Inferior parietal cortex (tissue), 1 donor: ENCODE data around the gene RNF180.
"Not testable (repeated sequence)": the region's sequence is repeated elsewhere in the genome, so short reads cannot be mapped to it uniquely, and the experiment has no call there.

Experiments used
- DNase-seq: peaks from one replicate; pipeline ENCODE4 v3.0.0-alpha.2; 2016; ENCODE audit errors: extremely low spot score

Gene RNF180

DNA sequence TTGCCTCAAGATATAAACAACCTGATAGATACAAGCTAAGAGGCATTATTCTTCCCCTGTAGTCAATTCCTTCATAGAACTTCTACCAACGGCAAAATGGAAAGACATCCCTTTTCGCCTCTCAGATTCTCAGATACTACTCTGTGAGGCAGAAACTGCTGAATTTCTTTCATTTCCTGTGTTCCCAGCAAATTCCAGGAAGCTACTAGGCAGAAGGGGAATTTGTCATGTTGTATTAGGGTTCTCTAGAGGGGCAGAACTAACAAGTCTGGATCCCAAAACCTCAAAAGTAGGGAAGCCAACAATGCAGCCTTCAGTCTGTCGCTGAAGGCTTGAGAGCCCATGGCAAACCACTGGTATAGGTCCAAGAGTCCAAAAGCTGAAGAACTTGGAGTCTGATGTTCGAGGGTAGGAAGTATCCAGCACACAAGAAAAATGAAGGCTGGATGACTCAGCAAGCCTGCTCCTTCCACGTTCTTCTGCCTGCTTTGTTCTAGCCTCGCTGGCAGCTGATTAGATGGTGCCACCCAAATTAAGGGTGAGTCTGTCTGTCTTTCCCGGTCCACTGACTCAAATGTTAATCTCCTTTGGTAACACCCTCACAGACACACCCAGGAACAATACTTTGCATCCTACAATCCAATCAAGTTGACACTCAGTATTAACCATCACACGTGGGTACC lies 15.2 kb downstream of the RNF180 start:
- no peak for DNase-seq

DNA sequence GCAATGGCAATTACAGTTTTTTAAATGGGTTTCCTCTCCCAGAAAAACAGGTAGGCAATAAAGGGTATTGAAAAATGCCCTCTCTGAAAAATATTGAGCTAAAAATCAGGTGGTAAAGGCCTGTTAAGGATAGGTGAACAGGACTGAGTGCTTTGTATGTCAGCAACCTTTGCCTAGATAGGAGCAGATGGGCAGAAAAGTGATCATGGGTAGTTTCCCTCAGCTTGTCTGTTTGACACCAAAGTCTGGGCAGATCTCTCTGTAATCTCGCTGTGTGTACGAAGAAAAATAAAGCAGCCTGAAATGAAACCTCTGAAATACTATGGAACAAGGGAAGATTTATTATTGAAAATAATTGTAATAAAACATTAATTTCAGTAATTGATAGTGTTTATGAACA lies 15.8 kb downstream of the RNF180 start:
- no peak for DNase-seq

GRCh38 chr5:64183956-64184355 lies 18.3 kb downstream of the RNF180 start:
- no peak for DNase-seq

- DNase-seq: no peak
These were observed 19.2 kb downstream of the RNF180 start for GRCh38 chr5:64184832-64185231.

GRCh38 chr5:64188776-64189175 lies 23.1 kb downstream of the RNF180 start:
- no peak for DNase-seq

- no peak for DNase-seq
These were observed 25.1 kb downstream of the RNF180 start for GRCh38 chr5:64190562-64191306.

GRCh38 chr5:64195981-64196380 lies 30.3 kb downstream of the RNF180 start:
- DNase-seq: no peak

DNA sequence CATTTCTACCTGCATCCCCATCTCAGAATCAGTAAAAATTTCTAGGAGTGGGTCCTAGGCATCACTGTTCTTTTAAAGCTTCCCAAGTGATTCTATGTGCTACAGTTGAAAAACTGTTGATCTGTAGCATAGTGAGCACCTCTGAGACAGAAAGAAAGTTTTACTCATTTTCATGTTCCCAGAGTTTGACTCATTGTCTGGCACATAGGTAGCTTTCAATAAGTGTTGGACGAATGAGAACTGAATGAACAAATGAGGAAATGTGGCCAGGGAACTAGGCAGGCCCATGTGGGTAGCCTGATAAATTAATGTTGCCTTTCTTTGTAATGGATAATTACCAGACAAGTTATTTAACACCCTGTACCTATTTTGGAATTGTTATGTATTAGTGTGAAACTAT lies 33.8 kb downstream of the RNF180 start:
- no peak for DNase-seq

DNA sequence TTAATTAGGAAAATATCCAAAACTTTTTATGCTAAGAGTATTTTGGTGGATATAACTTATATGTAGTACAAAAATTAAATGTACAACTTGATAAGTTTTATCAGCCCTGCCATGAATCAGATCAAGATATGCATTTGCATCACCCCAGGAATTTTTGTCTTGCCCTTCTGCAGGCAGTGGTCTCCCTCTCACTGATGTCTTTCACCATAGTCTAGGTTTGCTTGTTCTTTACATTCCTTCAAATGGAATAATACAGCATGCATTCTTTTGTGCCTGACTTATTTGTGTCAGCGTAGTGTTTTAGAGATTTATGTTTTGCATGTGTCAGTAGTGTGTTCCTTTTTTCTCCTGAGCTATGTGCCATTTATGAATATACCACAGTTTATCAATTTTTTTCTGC lies 36.4 kb downstream of the RNF180 start:
- DNase-seq: no peak

- DNase-seq: no peak
These were observed 41.0 kb downstream of the RNF180 start for GRCh38 chr5:64206653-64207052.

GRCh38 chr5:64207978-64208377 lies 42.3 kb downstream of the RNF180 start:
- no peak for DNase-seq

DNA sequence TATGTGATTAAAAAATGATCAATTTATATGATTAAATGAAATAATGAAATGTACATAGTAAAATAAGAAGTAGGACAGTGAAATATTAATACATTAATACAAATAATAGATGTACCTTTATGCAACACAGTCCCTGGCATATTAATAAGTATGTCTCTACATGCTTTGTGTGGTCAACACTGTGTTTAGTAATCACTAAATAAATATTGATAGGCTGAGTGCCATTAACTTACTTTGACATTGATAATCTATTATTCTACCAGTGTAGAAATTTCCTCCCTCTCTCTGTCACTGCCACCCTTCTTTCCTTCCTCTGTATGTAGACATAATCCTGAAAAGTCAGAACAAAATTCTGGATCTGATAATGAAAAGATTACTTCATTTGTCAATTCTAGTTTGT lies 43.7 kb downstream of the RNF180 start:
- no peak for DNase-seq

GRCh38 chr5:64210866-64211265 lies 45.2 kb downstream of the RNF180 start:
- DNase-seq: no peak

DNA sequence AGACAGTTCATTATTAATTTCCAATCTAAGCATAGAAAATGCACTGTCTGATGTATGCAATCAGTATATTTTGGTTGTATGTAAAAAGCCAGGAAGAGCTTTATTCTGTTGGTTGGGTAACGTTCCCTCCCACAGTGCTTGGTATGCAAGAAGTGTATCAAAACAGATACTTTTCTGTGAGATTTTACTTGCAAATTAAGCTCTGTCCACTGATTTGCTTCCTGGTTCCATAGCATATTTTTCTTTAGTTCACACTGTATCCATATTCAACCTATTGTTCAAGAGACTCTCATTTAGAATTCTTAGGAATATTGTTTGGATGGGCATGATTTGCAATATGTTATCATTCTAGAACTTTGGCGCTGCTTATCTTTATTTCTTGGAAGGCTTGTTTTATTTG lies 47.4 kb downstream of the RNF180 start:
- DNase-seq: no peak

GRCh38 chr5:64213531-64213930 lies 47.9 kb downstream of the RNF180 start:
- DNase-seq: no peak

DNA sequence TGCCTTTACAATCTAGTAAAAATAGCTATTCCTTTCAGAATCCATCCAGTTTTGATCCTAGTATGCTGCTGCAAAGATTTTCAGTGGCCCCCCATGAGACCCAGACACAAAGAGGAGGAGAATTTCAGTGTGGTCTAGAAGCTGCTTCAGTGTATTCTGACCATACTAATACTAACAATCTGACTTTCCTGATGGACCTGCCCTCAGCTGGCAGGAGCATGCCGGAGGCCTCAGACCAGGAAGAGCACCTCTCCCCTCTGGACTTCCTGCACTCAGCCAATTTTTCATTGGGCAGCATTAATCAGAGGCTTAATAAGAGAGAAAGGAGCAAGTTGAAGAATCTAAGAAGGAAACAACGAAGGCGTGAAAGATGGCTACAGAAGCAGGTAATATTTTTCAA lies 48.5 kb downstream of the RNF180 start:
- DNase-seq: no peak

DNA sequence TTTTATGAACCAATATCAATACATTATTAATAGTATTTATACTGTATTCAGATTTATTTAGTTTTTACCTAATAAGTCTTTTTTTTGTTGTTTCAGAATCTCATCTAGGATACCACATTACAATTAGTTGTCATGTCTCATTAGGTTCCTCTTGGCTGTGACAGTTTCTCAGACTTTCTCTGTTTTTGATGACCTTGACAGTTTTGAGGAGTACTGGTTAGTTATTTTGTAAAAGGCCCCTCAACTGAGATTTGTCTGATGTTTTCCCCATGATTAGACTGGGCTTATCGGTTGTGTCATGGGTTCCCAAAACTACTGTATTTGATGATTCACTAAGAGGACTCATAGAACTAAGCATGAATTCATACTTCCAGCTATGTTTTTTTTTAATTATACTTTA lies 56.3 kb downstream of the RNF180 start:
- no peak for DNase-seq

DNA sequence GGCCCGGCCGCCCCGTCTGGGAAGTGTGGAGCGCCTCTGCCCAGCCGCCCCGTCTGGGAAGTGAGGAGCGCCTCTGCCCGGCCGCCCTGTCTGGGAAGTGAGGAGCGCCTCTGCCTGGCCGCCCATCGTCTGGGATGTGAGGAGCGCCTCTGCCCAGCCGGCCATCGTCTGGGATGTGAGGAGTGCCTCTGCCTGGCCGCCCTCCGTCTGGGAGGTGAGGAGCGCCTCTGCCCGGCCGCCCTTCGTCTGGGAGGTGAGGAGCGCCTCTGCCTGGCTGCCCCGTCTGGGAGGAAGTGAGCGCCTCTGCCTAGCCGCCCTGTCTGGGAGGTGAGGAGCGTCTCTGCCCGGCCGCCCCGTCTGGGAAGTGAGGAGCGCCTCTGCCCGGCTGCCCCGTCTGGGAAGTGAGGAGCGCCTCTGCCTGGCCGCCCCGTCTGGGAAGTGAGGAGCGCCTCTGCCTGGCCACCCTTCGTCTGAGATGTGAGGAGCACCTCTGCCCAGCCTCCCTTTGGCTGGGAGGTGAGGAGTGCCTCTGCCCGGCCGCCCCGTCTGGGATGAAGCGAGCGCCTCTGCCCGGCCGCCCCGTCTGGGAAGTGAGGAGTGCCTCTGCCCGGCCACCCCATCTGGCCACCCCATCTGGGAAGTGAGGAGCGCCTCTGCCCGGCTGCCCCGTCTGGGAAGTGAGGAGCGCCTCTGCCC lies 59.8 kb downstream of the RNF180 start:
- DNase-seq: not testable (repeated sequence)

DNA sequence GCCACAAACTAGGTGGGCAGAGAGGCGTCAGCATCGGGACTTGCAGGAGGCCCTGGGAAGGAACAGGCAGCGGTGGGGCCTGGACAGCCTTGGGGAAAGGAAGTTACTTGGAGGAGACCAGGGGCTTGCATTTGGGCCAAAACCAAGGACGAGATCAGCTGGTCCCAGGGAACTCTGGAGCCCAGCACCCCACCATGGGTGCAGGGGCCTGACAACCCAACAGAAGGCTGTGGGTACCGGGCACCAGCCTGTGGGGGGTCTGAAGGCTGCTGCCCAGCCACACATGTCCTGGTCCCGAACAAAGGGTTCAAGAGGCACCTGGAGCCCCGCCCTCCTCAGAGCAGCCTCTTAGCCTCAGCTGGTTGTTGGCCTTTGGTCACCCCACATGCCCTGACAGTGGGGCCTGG lies 61.5 kb downstream of the RNF180 start:
- not testable (repeated sequence) for DNase-seq

- peak; percentile 75 for DNase-seq
These were observed 63.6 kb downstream of the RNF180 start for GRCh38 chr5:64229163-64229774.

DNA sequence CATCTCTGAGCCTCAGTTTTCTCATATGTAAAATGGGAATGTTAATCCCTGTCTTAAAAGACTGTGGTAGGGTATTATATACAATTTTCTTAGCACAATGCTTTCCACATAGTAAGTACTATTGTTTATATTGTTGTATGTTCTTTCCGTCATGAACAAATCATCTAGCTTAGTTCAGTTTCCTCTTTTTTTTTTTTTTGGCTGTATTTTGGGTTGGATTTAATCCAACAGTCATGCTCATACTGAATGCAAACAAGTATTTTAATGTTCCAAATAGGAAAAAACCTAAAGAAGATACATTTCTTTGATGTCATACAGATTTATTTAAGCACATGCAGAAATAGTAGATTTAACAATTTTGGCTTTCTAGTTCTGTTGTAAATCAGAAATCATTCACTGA lies 95.1 kb downstream of the RNF180 start:
- no peak for DNase-seq

- DNase-seq: no peak
These were observed 103.5 kb downstream of the RNF180 start for GRCh38 chr5:64269164-64269563.
